GM12891 (cell line): ENCODE results near the gene HACD1.
A peak's percentile ranks its signal among the peaks of the same experiment; 100 is the strongest.
"Not testable (repeated sequence)": the region's sequence is repeated elsewhere in the genome, so short reads cannot be mapped to it uniquely, and the experiment has no call there.

Source experiments
- DNase-seq: peaks from one replicate; pipeline ENCODE4 v3.0.0; 2011; ENCODE audit warnings: low spot score; ENCODE audit not compliant: insufficient read length
- FAIRE-seq: peaks from 2 replicates; lab custom pipeline; 2011; peaks lifted over from hg19 to GRCh38; lab: Jason Lieb, UNC
- PAX5 ChIP-seq: IDR thresholded peaks from 2 replicates; pipeline ENCODE4 v1.6.1; 2011; ENCODE audit warnings: low read length, moderate library complexity, mild to moderate bottlenecking; ENCODE audit not compliant: insufficient read depth, severe bottlenecking
- POLR2A ChIP-seq: IDR thresholded peaks from 2 replicates; pipeline ENCODE4 v1.6.1; 2011; ENCODE audit warnings: low read depth, low read length, control low read depth
- POLR2AphosphoS5 ChIP-seq: IDR thresholded peaks from 2 replicates; pipeline ENCODE4 v1.6.1; 2011; ENCODE audit warnings: low read depth, low read length, control low read depth
- POU2F2 ChIP-seq: IDR thresholded peaks from 2 replicates; pipeline ENCODE4 v1.6.1; 2011; ENCODE audit warnings: low read depth, mild to moderate bottlenecking, control low read depth, low read length, moderate library complexity
- SPI1 ChIP-seq: IDR thresholded peaks from 2 replicates; pipeline ENCODE4 v1.6.1; 2011; ENCODE audit warnings: low read depth, low read length, control low read depth
- TAF1 ChIP-seq: IDR thresholded peaks from 2 replicates; pipeline ENCODE4 v1.6.1; 2011; ENCODE audit warnings: low read depth, low read length, control low read depth

The HACD1 gene

GRCh38 chr10:17643755-17644484 lies 26.7 kb upstream of the HACD1 start, which contains the start of gene STAM:
TSS of gene STAM (plus strand) at chr10:17644151. CDS start at chr10:17644340, 189 bp downstream.
- TF ChIP-seq TAF1, result peak; percentile 53
- no peak for TF ChIP-seq SPI1
- TF ChIP-seq POU2F2, result no peak
- peak; percentile 88 for TF ChIP-seq POLR2A
- peak; percentile 88 for TF ChIP-seq POLR2AphosphoS5
- TF ChIP-seq PAX5, result no peak
- no peak for FAIRE-seq
- DNase-seq, result peak; percentile 64

- DNase-seq, result no peak
- FAIRE-seq, result no peak
These were observed 26.2 kb upstream of the HACD1 start for GRCh38 chr10:17643339-17643754.

GRCh38 chr10:17640331-17640816 lies 23.2 kb upstream of the HACD1 start:
- TF ChIP-seq TAF1 (no peak), POLR2AphosphoS5 (no peak), POU2F2 (no peak), PAX5 (no peak), POLR2A (no peak), SPI1 (no peak)
- DNase-seq (no peak), FAIRE-seq (no peak)

More at GRCh38 chr10:17643339-17643754, 26.2 kb upstream of the HACD1 start:
- TF ChIP-seq POLR2AphosphoS5 (no peak), PAX5 (no peak), POU2F2 (no peak), TAF1 (no peak), POLR2A (no peak), SPI1 (no peak)

- FAIRE-seq (no peak), DNase-seq (no peak)
- no peak for TF ChIP-seq TAF1
- TF ChIP-seq SPI1, result no peak
- no peak for TF ChIP-seq POU2F2
- no peak for TF ChIP-seq POLR2AphosphoS5
These were observed 20.7 kb upstream of the HACD1 start for GRCh38 chr10:17637869-17638268.

- FAIRE-seq (no peak), DNase-seq (no peak)
- TF ChIP-seq POLR2AphosphoS5 (no peak), TAF1 (no peak), PAX5 (no peak), SPI1 (no peak), POLR2A (no peak), POU2F2 (no peak)
These were observed 16.2 kb upstream of the HACD1 start for GRCh38 chr10:17633353-17633752.

GRCh38 chr10:17632590-17632989 lies 15.4 kb upstream of the HACD1 start:
- DNase-seq, FAIRE-seq: not testable (repeated sequence)
- TF ChIP-seq SPI1, result peak; percentile 16; the same call in 1 of the 2 replicates

GRCh38 chr10:17626656-17627055 lies 9.5 kb upstream of the HACD1 start:
- DNase-seq (no peak), FAIRE-seq (no peak)
- no peak for TF ChIP-seq SPI1
- TF ChIP-seq TAF1, result no peak
- no peak for TF ChIP-seq POLR2AphosphoS5
- TF ChIP-seq POLR2A, result no peak
- no peak for TF ChIP-seq POU2F2
- no peak for TF ChIP-seq PAX5

GRCh38 chr10:17624996-17625395 lies 7.8 kb upstream of the HACD1 start:
- no peak for FAIRE-seq
- no peak for TF ChIP-seq TAF1
- TF ChIP-seq POLR2AphosphoS5, result no peak
- no peak for TF ChIP-seq PAX5
- TF ChIP-seq SPI1, result no peak
- no peak for TF ChIP-seq POLR2A
- no peak for TF ChIP-seq POU2F2
- no peak for DNase-seq

GRCh38 chr10:17622061-17622460 lies 4.9 kb upstream of the HACD1 start:
- DNase-seq (no peak), FAIRE-seq (no peak)
- TF ChIP-seq POLR2AphosphoS5 (no peak), TAF1 (no peak), PAX5 (no peak), POLR2A (no peak), POU2F2 (no peak), SPI1 (no peak)
